ENCODE measurements around the gene HES3.

The HES3 gene

GRCh38 chr1:6252374-6252710, 8.4 kb downstream of the HES3 start:
- no peak for DNase-seq (ENCODE audit: low read depth, low spot score)
- Histone ChIP-seq H3K9ac (ENCODE audit: insufficient read length) (no peak overlapping the region), H3K27ac (no peak overlapping the region), H3K9me3 (ENCODE audit: low read depth, low read length) (no peaks in the 10 kb centered on the region), H3K36me3 (ENCODE audit: insufficient read depth, low read length) (no peaks in the 10 kb centered on the region; the same call in 1 of the 2 replicates), H3K4me3 (no peak overlapping the region)
- TF ChIP-seq FOXP2 (optimal IDR thresholded peaks at IDR 0.05; ENCODE audit: control extremely low read depth, extremely low read length, insufficient read depth): no peak
- no peak for TF ChIP-seq POLR2AphosphoS5 (IDR thresholded peaks at IDR 0.05; ENCODE audit: borderline replicate concordance, low read depth, low read length)

DNA sequence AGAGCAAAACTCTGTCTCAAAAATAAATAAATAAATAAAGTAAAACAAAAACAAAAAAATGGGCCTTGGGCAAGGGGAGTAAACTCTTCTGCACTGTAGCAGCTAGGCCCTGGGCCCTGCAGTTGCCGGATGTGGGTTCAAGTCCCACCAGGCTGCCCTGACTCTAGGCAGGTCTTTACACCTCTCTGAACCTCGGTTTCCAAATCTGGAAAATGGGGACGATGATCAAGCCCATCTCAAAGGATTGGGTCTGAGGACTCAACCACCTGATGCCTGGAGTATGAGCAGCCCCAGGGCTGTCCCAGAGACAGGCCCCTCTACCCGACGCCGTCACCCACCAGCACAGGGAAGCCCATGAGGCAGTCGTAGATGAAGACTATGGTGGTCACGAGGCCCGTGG, 9.4 kb downstream of the HES3 start:
- DNase-seq (ENCODE audit: low read depth, low spot score): no peak
- TF ChIP-seq POLR2AphosphoS5 (IDR thresholded peaks at IDR 0.05; ENCODE audit: borderline replicate concordance, low read depth, low read length) (no peak), FOXP2 (optimal IDR thresholded peaks at IDR 0.05; ENCODE audit: control extremely low read depth, extremely low read length, insufficient read depth) (no peak), EZH2 (IDR thresholded peaks at IDR 0.05) (no peak)
- Histone ChIP-seq H3K4me3 (no peak overlapping the region), H3K27ac (no peak overlapping the region), H3K9ac (ENCODE audit: insufficient read length) (no peak overlapping the region), H3K36me3 (ENCODE audit: insufficient read depth, low read length) (no peaks in the 10 kb centered on the region; the same call in 1 of the 2 replicates), H3K9me3 (ENCODE audit: low read depth, low read length) (no peaks in the 10 kb centered on the region)

- TF ChIP-seq EZH2 (IDR thresholded peaks at IDR 0.05): no peak
- TF ChIP-seq FOXP2 (optimal IDR thresholded peaks at IDR 0.05; ENCODE audit: control extremely low read depth, extremely low read length, insufficient read depth): no peak
- no peak for TF ChIP-seq POLR2AphosphoS5 (IDR thresholded peaks at IDR 0.05; ENCODE audit: borderline replicate concordance, low read depth, low read length)
- no peak overlapping the region for H3K9ac ChIP-seq (ENCODE audit: insufficient read length)
- no peaks in the 10 kb centered on the region for H3K9me3 ChIP-seq (ENCODE audit: low read depth, low read length)
- H3K27ac ChIP-seq: no peak overlapping the region
- no peak overlapping the region for H3K4me3 ChIP-seq
- DNase-seq (ENCODE audit: low read depth, low spot score): no peak
- no peaks in the 10 kb centered on the region; the same call in 1 of the 2 replicates for H3K36me3 ChIP-seq (ENCODE audit: insufficient read depth, low read length)
Observed at GRCh38 chr1:6254691-6255090, 10.7 kb downstream of the HES3 start.

GRCh38 chr1:6256645-6257044, 12.7 kb downstream of the HES3 start:
- no peak for DNase-seq (ENCODE audit: low read depth, low spot score)
- Histone ChIP-seq H3K36me3 (ENCODE audit: insufficient read depth, low read length) (no peaks in the 10 kb centered on the region; the same call in 1 of the 2 replicates), H3K9ac (ENCODE audit: insufficient read length) (no peak overlapping the region), H3K27ac (no peak overlapping the region), H3K9me3 (ENCODE audit: low read depth, low read length) (no peaks in the 10 kb centered on the region), H3K4me3 (no peak overlapping the region)
- no peak for TF ChIP-seq FOXP2 (optimal IDR thresholded peaks at IDR 0.05; ENCODE audit: control extremely low read depth, extremely low read length, insufficient read depth)
- TF ChIP-seq EZH2 (IDR thresholded peaks at IDR 0.05): no peak
- TF ChIP-seq POLR2AphosphoS5 (IDR thresholded peaks at IDR 0.05; ENCODE audit: borderline replicate concordance, low read depth, low read length): no peak

GRCh38 chr1:6257541-6258069, 13.6 kb downstream of the HES3 start:
- Histone ChIP-seq H3K27ac (no peak overlapping the region), H3K4me3 (no peak overlapping the region), H3K36me3 (ENCODE audit: insufficient read depth, low read length) (no peaks in the 10 kb centered on the region; the same call in 1 of the 2 replicates), H3K9me3 (ENCODE audit: low read depth, low read length) (no peaks in the 10 kb centered on the region), H3K9ac (ENCODE audit: insufficient read length) (no peak overlapping the region)
- TF ChIP-seq EZH2 (IDR thresholded peaks at IDR 0.05) (no peak), FOXP2 (optimal IDR thresholded peaks at IDR 0.05; ENCODE audit: control extremely low read depth, extremely low read length, insufficient read depth) (no peak), POLR2AphosphoS5 (IDR thresholded peaks at IDR 0.05; ENCODE audit: borderline replicate concordance, low read depth, low read length) (no peak)
- no peak for DNase-seq (ENCODE audit: low read depth, low spot score)

DNA sequence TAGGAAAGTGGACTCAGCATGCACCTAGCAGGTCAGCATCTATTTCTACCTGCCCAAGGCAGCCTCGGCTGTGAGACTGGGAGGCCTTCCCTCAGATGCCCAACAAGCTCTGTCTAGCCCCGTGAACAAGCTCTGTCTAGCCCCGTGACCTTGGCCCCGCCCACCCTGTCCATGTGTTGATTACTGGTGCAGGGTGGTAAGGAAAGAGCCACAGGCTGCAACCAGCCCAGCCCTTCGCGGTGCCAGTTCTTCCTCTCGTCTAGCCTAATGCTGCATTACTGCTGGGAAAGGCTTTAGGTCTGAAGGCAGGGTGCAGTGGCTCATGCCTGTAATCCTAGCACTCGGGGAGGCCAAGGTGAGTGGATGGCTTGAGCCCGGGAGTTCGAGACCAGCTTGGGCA, 14.7 kb downstream of the HES3 start:
- Histone ChIP-seq H3K36me3 (ENCODE audit: insufficient read depth, low read length) (no peaks in the 10 kb centered on the region; the same call in 1 of the 2 replicates), H3K9me3 (ENCODE audit: low read depth, low read length) (no peaks in the 10 kb centered on the region), H3K27ac (no peak overlapping the region), H3K9ac (ENCODE audit: insufficient read length) (no peak overlapping the region), H3K4me3 (no peak overlapping the region)
- DNase-seq (ENCODE audit: low read depth, low spot score): no peak
- no peak for TF ChIP-seq FOXP2 (optimal IDR thresholded peaks at IDR 0.05; ENCODE audit: control extremely low read depth, extremely low read length, insufficient read depth)
- no peak for TF ChIP-seq EZH2 (IDR thresholded peaks at IDR 0.05)
- TF ChIP-seq POLR2AphosphoS5 (IDR thresholded peaks at IDR 0.05; ENCODE audit: borderline replicate concordance, low read depth, low read length): no peak

- TF ChIP-seq EZH2 (IDR thresholded peaks at IDR 0.05) (no peak), POLR2AphosphoS5 (IDR thresholded peaks at IDR 0.05; ENCODE audit: borderline replicate concordance, low read depth, low read length) (peak; percentile 48; the same call in 1 of the 2 replicates)
- no peak for DNase-seq (ENCODE audit: low read depth, low spot score)
- H3K36me3 ChIP-seq (ENCODE audit: insufficient read depth, low read length): no peaks in the 10 kb centered on the region
- no peak overlapping the region for H3K27ac ChIP-seq
- no peaks in the 10 kb centered on the region for H3K9me3 ChIP-seq (ENCODE audit: low read depth, low read length)
- H3K9ac ChIP-seq (ENCODE audit: insufficient read length): no peak overlapping the region
- H3K4me3 ChIP-seq: peak overlapping the region; percentile 88
Observed at GRCh38 chr1:6259491-6260362, 15.7 kb downstream of the HES3 start.

DNA sequence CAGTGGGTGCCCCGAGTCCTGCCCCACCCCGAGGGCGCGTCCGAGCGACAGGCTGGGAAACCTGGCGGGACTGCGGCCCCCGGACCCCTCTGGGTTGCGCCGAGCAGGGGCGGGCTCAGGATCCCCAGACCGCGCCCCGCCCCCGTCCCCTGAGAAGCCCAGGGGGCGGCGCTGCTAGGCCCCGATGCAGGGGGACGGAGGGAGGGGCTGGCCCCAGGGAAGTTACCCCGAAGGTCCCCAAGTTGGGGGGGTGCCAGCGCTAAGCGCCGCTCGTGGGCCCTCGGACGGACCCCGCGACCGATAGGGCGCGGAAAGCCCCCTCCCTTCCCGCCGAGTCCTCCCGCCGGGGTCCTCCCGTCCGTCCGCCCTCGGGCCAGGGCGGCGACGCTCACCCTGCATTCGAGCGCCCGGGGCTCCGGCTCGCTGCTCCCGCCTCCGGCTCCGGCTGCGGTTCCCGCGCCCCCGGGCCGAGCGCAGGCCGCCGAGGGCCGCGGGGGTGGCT, 16.5 kb downstream of the HES3 start:
- peak overlapping the region; percentile 88 for H3K4me3 ChIP-seq
- peak overlapping the region; percentile 56 for H3K9ac ChIP-seq (ENCODE audit: insufficient read length)
- DNase-seq (ENCODE audit: low read depth, low spot score): no peak
- TF ChIP-seq EZH2 (IDR thresholded peaks at IDR 0.05): no peak
- no peak for TF ChIP-seq FOXP2 (optimal IDR thresholded peaks at IDR 0.05; ENCODE audit: control extremely low read depth, extremely low read length, insufficient read depth)
- no peak; the same call in 1 of the 2 replicates for TF ChIP-seq POLR2AphosphoS5 (IDR thresholded peaks at IDR 0.05; ENCODE audit: borderline replicate concordance, low read depth, low read length)
- H3K9me3 ChIP-seq (ENCODE audit: low read depth, low read length): no peaks in the 10 kb centered on the region
- H3K36me3 ChIP-seq (ENCODE audit: insufficient read depth, low read length): no peaks in the 10 kb centered on the region
- H3K27ac ChIP-seq: no peak overlapping the region
